HG02840 (cell line): ENCODE measurements around the gene ACTG2.
"Not testable (repeated sequence)": the region's sequence is repeated elsewhere in the genome, so short reads cannot be mapped to it uniquely, and the experiment has no call there.

Experiments
- ATAC-seq: cut with Tn5 transposase; IDR thresholded peaks from one replicate; pipeline ENCODE4 v1.9.1; 2021; ENCODE audit warnings: mild to moderate bottlenecking, moderate library complexity, moderate number of reproducible peaks; ENCODE audit not compliant: unreplicated experiment, low FRiP score

Gene ACTG2

DNA sequence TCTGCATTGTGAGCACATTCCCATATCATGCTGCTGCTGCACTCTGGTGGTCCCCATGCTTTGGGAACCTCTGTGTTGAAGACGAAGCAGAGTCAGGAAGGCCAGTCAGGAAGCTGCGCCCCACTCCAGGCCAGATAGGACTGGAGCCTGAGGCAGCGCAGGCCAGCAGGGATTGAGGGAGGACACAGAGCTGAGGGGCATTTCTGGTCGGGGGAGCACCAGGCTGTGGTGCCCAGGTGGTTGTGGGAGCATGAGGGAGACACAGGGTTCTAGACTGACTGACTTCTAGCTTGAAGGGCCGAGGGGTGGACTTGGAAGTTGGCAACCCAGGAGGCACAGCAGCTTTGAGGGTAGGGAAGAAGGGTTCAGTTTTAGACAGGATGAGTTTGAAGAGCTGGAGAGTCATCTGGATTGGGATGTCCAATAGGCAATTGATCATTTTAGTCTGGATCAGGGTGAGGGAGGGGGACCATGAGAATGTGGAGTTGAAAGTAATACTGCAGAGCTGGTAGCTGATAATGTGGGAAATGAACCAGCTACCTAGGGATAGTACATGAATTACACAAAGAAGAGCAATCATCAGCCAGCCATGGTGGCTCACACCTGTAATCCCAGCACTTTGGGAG is 1.4 kb upstream of the ACTG2 start:
- no peak for ATAC-seq

- no peak for ATAC-seq
These were observed 1.1 kb downstream of the ACTG2 start for GRCh38 chr2:73893764-73894474.

DNA sequence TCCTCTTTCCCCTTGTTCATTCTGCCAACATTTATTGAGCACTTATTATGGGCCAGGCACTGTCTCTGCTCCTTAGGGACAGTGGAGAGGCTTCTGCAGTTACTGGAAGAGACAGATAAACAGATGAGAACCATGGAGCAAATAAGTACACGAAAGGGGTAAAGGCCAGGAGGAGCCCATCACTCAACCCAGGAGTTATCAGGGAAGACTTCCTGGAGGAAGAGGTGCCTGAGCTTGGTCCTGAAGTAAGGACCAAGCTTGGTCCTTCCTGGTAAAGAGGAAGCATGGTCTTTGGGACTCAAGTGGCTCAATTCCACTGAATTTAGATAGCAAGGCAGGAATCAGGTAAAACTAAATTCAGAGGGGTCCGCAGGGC is 1.7 kb downstream of the ACTG2 start:
- ATAC-seq: no peak

DNA sequence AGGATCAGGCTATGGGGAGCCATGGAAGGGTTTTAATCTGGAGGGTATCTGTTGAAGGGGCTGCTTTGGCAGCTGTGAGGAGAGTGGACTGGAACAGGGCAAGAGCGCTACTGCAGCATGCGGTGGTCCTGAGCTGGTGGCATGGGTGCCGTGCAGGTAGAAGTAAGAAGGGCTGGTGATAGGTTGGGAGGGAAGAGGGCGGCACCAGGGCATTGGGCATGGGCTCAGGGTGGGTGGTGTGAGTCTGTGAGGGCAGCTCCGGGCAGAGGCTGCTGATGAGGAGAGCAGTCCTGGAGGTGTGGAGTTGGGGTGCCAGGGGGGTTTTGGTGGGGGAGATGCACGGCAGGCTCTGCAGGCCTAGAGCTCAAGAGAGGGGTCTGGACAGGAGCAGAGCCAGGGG is 2.1 kb downstream of the ACTG2 start:
- ATAC-seq: no peak

DNA sequence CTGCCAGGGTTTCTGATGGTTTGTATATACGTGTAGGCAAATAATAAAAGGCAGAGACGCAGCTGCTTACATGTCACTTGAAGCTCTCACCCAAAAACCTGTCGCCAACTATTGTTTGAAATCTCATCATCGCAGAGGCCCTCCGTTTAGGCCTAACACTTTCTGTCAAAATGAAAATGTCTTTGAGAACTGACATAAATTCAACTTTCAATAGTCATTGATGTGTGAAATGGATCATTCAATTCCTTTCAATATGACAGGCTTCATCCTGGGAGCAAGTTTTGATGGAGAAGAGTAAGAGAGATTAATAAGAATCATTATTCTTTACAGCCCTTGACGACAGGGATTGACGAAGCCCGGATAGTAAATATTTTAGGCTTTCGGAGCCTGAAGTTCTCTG is 2.7 kb downstream of the ACTG2 start:
- ATAC-seq: no peak

DNA sequence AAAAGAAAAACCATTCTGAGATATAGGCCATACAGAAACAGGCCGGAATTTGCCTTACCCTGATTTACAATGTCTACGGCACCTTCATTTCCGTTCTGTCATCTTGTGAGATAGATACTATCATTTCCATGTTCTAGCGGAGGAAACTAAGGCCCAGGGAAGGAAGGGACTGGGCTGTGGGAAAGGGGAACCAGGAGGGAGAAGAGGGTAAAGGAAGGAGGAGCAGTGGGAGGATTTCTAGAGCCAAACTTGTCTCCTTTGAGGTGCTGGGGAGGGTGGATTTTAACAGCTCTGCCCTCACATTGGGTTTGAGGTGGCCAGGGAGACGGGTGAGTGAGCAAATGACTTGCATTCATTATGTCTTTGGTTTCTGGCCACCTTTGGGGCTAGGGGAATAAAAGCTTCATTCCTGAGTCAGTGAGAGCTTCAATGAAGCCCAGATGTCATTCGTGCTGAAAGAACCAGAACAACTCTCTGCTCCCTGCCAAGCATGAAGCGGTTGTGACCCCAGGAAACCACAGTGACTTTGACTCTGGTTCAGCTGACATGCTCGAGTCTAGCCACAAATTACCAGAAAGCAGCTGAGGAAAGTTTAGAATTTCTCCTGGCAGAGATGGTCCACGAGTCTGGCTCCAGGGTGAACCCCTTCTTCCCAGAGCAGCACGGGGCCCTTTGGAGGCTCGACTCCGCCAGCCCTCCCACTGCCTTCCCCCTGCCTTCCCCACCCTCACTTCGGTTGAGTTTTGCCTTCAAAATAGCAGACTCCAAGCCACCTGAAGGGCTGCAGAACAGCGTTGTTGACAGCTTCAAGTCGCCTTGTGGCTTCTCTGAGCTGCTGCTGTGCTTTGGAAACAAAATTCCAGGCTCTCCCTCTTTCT is 3.8 kb downstream of the ACTG2 start:
- ATAC-seq: no peak

DNA sequence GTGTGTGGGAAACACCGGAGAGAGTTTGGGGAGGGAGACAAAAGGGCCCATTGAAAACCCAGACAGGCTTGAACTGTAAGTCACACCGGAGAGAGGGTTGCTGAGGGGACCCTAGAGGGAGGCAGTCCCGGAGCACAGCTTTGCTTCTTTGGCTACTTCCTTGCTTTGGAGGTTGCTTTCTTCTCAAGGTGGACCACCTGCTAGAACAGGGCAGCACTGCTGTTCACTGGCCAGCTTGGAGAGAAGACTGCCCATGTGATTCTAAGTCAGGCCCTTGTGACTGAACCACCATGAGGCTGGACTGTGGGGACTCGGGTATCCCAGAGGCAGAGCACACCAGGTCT is 4.4 kb downstream of the ACTG2 start:
- no peak for ATAC-seq

DNA sequence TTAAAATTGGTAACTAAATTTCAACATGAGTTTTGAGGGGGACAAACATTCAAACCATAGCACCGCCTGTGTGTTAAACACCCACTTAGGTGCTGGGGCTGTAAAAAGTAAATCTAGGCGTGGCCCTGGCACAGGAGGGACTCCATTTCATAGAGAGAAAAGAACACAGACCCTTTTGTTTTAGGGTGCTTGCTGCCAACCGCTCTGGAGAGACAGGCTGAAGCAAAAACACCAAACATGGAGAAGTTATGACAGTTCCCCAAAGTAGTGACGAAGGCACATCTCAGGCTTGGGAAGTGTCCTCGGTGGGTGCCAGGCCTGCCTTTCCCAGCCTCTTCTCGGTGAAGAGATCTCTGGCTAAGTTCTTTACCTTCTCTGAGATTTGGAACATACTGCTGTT is 5.1 kb downstream of the ACTG2 start:
- ATAC-seq: no peak

- no peak for ATAC-seq
These were observed 7.1 kb downstream of the ACTG2 start for GRCh38 chr2:73899801-73900336.

DNA sequence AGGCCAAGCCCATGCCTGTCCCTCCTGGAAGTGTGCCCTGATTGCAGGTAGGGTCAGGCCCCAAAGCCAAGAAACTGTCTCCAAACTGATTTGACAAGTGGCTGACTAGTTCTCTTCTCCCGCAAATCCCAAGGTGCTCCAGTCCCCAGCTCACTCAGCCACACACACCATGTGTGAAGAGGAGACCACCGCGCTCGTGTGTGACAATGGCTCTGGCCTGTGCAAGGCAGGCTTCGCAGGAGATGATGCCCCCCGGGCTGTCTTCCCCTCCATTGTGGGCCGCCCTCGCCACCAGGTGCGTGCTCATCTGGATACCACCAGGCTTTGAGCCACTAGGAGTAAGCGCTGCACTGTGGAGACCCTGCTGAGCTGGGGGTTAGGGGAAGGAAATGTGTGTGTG is 8.3 kb downstream of the ACTG2 start:
- ATAC-seq: no peak

- no peak for ATAC-seq
These were observed 9.5 kb downstream of the ACTG2 start for GRCh38 chr2:73902284-73902683.

DNA sequence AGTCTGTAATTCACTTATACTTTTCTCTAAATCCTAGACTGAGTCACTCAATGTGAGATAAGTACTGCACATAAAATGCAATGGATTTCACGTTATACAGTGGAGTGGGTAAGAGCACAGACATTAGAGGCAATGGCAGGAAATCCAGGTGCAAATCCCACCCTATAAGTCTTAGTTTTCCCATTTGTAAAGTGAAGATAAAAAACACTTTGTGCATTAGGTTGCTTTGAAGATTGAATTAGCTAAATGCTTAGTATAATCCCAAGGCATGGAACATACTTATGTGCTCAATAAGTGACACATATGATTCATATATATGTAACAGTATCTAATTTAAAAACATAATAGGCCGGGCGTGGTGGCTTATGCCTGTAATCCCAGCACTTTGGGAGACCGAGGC is 10.5 kb downstream of the ACTG2 start:
- no peak for ATAC-seq

- ATAC-seq: not testable (repeated sequence)
These were observed 11.3 kb downstream of the ACTG2 start for GRCh38 chr2:73903949-73904613.

- no peak for ATAC-seq
These were observed 12.1 kb downstream of the ACTG2 start for GRCh38 chr2:73904952-73905351.

DNA sequence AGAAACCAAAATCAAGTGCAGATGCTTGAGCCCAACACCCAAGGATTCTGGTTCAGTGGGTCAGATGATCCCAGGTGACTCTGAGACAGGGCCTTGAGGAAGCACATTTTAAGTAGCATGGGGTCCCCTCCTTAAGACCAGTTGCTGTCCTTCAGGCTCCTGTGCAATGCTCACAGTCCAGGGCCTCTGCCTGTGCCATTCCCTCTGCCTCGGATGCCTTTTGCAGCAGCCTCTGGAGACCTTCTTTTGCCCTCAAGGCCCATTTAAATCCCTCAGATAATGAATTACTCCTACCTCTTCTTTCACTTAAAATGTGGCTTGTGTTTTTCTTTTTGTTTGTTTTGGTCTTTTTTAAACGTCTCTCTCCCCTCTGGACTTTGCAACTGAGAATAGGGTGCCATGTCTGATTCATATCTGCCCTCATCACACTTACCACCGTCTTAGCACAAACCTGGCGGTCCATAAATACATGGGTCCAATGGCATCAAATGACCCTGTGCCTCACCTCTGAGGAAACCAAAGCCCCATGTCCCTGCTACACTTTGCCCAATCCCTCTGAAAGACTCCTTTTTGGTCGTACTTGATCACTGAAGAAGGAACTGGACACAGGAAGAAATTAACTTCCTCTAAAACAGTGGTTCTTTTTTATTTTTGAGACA is 14.2 kb downstream of the ACTG2 start:
- no peak for ATAC-seq

DNA sequence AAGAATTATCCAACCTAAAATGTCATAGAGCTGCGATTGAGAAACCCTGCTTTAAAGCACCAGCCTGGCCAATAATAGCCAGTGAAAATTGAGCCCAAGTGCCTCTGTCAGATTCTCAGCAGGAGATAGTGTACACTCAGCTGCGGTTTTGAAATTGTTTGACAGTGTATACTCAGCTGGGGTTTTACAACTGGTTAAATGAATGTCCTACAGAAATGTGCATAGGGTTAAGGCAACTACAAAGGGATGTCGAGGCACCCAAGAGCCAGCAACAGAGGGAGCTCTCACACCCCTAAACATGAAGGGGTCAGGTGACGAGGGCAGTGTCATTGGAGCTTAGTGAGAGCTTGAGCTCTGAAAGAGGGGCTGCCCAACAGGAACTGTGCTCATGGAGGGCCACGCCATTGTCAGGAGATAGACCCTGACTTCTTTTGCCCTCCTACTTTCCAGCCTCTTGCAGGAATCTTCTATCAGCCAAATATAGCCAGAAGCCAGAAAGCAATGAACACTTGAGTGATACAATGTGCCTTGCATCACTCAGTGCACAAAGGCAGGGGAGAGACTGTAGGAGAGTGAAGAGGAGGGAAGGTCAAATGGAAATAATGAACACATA is 15.1 kb downstream of the ACTG2 start:
- no peak for ATAC-seq

DNA sequence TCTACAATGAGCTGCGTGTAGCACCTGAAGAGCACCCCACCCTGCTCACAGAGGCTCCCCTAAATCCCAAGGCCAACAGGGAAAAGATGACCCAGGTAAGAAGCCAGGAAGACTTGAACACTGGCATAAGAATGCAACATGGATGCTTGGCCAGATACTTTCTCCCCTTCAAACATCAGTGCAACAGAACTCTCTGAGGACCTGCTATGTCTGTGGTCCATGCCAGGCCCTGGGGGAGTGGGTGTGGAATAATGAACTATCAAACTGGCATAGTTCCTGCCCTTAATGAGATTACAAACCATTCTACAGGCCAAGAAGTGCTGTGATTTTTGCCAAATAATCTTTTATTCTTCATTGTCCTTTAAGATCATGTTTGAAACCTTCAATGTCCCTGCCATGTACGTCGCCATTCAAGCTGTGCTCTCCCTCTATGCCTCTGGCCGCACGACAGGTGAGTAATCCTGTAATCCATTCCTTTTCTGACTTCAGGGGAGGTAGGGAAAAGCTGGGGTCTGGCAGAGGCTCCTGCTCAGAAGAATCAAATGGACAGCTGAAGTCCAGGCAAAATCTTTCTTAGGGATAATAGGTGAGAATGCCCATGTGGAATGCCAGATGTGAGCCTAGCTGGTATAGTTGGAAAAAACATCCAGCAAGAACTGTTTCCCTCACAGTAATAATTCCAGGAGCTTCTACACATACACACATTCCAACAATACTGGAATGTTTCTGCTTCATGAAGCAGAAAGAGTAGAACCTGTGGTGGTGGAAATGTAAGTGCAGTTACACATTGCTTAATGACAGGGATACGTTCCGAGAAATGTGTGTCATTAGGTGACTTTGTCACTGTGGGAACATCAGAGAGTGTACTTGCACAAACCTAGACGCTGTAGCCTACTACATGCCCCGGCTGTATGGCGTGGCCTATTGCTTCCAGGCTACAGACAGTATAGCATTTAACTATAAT is 16.2 kb downstream of the ACTG2 start:
- no peak for ATAC-seq

DNA sequence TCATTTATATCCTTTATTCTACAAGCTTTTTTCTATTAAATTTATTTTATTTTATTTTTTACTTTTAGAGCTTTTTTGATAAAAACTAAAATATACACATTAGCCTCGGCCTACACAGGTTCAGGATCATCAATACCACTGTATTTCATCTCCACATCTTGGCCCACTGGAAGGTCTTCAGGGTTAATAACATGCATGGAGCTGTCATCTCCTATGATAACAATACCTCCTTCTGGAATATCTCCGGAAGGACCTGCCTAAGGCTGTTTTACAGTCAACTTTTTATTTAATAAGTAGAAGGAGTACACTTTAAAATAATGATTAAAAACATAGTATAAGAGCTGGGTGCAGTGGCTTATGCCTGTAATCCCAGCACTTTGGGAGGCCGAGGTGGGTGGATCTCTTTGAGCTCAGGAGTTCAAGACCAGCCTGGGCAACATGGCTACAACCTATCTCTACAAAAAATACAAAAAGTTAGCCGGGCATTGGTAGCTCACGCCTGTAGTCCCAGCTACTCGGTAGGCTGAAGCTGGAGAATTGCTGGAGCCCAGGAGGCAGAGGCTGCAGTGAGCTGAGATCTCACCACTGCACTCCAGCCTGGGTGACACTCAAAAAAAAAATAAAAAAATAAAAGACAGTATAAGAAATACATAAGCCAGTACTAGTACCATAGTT is 18.2 kb downstream of the ACTG2 start:
- no peak for ATAC-seq
